Measurements from ENCODE around the gene COQ10A. TPM values are rescaled to one million over a fixed set of nuclear protein-coding genes. Genes with fewer than 3 reads are reported as not detected.
"Not testable (repeated sequence)": the region's sequence is repeated elsewhere in the genome, so short reads cannot be mapped to it uniquely, and the experiment has no call there.

Gene COQ10A
- total RNA-seq, 4 donors from 2014 or later, result 14.0 to 26.1 (median 22.8) TPM

DNA sequence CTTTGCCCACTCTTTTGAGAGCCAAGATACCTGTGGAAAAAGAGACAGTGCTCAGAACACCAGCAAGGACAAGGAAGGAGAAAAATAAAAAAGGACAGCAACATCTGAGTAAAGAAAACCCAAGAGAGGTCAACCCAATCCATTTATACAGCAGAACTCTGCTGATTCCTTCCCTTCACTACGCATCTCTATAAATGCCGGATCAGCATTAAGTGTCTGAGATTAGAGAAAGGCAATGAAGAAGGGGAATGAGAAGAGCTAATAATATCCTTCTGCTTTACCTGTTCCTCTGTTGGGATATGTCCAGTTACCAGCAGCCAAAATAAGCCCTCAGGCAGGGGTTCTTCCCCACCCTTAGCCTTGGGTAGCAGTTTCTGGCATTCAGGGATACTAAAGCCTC lies 15.8 kb downstream of the COQ10A start:
- Histone ChIP-seq H3K27ac (no peak overlapping the region), H3K27me3 (no peaks in the 10 kb centered on the region), H3K9me3 (no peaks in the 10 kb centered on the region), H3K4me3 (no peak overlapping the region), H3K4me1 (peaks cover 0 to 21% (median 2%) of the 10 kb centered on the region in 4 donors), H3K36me3 (peaks cover 0 to 89% (median 10%) of the 10 kb centered on the region in 3 donors)
- WGBS, 2 donors, result 96 to 100% methylated on average over 2 of the region's 2 CpGs
- DNase-seq (ENCODE audit: low spot score in 2 of 2), result no peak
- TF ChIP-seq CTCF (IDR thresholded peaks at IDR 0.05), result no peak
- TF ChIP-seq POLR2A (IDR thresholded peaks at IDR 0.05), result no peak
- TF ChIP-seq EP300 (IDR thresholded peaks at IDR 0.05), result no peak

DNA sequence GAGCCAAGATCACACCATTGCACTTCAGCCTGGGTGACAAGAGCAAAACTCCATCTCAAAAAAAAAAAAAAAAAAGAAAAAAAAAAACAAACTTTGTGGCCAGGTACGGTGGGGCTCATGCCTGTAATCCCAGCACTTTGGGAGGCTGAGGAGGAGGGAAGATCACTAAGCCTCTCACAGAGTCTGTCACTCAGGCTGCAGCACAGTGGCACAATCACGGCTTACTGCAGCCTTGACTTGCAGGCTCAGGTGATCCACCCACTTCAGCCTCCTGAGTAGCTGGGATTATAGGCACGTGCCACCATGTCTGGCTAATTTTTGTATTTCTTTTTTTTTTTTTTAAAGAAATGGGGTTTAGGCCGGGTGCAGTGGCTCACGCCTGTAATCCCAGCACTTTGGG lies 17.5 kb downstream of the COQ10A start:
- H3K9me3 ChIP-seq; DNase-seq (ENCODE audit: low spot score in 2 of 2); H3K27me3 ChIP-seq; H3K27ac ChIP-seq; H3K4me3 ChIP-seq: not testable (repeated sequence)
- 90 to 91% methylated on average over 5 of the region's 5 CpGs for WGBS, 2 donors
- H3K36me3 ChIP-seq, result peaks cover 0 to 73% (median 8%) of the 10 kb centered on the region in 3 donors
- H3K4me1 ChIP-seq, result peaks cover 0 to 26% (median 2%) of the 10 kb centered on the region in 4 donors

DNA sequence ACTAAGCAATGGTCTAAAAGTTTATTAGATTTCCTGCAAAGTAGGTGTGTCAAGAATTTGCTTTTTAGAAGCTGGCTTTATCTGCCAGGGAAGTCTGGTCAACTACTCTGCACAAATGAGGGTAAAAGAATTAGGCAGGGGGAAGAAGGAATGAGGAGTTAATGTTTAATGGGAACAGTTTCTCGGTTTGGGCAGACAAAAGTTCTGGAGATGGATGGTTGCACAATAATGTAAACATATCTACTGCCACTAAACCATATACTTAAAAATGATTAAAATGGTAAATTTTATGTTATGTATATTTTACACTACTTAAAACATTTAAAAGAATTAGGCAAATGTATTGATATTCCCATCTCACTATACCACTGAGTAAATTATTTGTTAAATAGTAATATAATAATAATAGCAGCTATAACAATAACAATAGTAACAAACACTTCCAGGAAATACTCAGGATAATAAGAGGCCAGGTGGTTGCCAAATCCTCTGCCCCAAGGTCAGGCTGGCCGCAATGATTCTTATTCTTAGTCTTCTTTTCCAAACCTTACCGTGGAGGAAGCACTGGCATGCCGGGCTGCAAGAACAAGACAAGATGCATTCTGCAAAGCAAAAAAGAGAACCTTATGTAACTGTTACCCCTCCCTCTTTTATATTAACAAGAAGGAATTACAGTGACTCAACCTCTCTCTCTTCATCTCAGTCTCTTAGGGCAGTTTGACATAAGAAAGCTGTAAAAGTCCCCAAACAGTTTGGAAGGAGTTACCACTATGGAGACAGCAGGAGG lies 19.5 kb downstream of the COQ10A start:
- Histone ChIP-seq H3K9me3 (no peaks in the 10 kb centered on the region), H3K4me3 (no peak overlapping the region), H3K4me1 (peaks cover 0 to 26% (median 2%) of the 10 kb centered on the region in 4 donors), H3K27me3 (no peaks in the 10 kb centered on the region), H3K27ac (no peak overlapping the region), H3K36me3 (peaks cover 0 to 65% (median 4%) of the 10 kb centered on the region in 3 donors)
- WGBS, 2 donors, result 41 to 54% methylated on average over 4 of the region's 4 CpGs
- DNase-seq (ENCODE audit: low spot score in 2 of 2), result no peak
- no peak for TF ChIP-seq CTCF (IDR thresholded peaks at IDR 0.05)
- TF ChIP-seq POLR2A (IDR thresholded peaks at IDR 0.05), result no peak
- no peak for TF ChIP-seq EP300 (IDR thresholded peaks at IDR 0.05)

DNA sequence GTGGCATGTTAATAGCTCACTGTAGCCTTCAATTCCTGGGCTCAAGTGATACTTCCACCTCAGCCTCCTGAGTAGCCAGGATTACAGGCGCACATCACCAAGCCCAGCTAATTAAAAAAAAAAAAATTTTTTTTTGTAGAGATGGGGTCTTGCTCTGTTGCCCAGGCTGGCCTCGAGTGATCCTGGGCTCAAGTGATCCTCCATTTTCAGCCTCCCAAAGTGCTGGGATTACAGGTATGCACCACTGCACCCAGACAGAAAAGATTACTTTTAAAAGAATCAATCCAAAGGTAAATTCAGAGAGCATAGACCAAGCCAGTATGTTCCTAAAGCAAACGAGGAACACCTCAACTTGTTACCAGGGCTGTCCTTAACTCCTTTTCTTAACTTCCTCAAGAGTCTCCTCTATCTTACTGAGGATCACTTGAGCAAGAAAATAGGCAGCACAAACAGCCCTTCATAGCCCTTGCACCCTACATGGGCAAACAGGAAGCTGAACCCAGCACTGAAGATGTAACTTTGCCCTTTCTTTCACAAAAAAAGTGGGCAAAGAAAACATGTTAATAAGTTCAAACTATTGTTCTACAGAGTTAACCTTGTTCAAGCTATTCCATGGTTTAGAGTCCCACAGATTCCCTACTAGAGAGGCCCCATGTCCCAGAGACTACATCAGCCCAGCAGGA lies 22.1 kb downstream of the COQ10A start:
- Histone ChIP-seq H3K4me3 (no peak overlapping the region), H3K4me1 (peaks cover 0 to 29% (median 2%) of the 10 kb centered on the region in 4 donors), H3K27me3 (no peaks in the 10 kb centered on the region), H3K36me3 (peaks cover 0 to 50% (median 0%) of the 10 kb centered on the region in 3 donors), H3K9me3 (no peaks in the 10 kb centered on the region), H3K27ac (no peak overlapping the region)
- no peak for TF ChIP-seq POLR2A (IDR thresholded peaks at IDR 0.05)
- TF ChIP-seq EP300 (IDR thresholded peaks at IDR 0.05), result no peak
- TF ChIP-seq CTCF (IDR thresholded peaks at IDR 0.05), result no peak
- DNase-seq (ENCODE audit: low spot score in 2 of 2), result no peak
- WGBS, 2 donors, result 70 to 79% methylated on average over 3 of the region's 3 CpGs

- Histone ChIP-seq H3K36me3 (peaks cover 0 to 35% (median 3%) of the 10 kb centered on the region in 3 donors), H3K27me3 (no peaks in the 10 kb centered on the region), H3K27ac (no peak overlapping the region), H3K9me3 (no peaks in the 10 kb centered on the region), H3K4me3 (no peak overlapping the region), H3K4me1 (peaks cover 0 to 45% (median 14%) of the 10 kb centered on the region in 4 donors)
- TF ChIP-seq POLR2A (IDR thresholded peaks at IDR 0.05) (no peak), CTCF (IDR thresholded peaks at IDR 0.05) (no peak), EP300 (IDR thresholded peaks at IDR 0.05) (no peak)
- DNase-seq (ENCODE audit: low spot score in 2 of 2), result no peak
- WGBS, 2 donors, result 76 to 79% methylated on average over 5 of the region's 5 CpGs
Measured at GRCh38 chr12:56293795-56294194, 27.1 kb downstream of the COQ10A start.

Measured in tibial nerve (tissue), 4 donors.